HG03066 (cell line): Measurements from ENCODE around the gene UBL4B.

Experiments
- ATAC-seq: cut with Tn5 transposase; IDR thresholded peaks from one replicate; pipeline ENCODE4 v1.9.1; 2021; ENCODE audit warnings: low read depth; ENCODE audit not compliant: unreplicated experiment

Gene UBL4B

DNA sequence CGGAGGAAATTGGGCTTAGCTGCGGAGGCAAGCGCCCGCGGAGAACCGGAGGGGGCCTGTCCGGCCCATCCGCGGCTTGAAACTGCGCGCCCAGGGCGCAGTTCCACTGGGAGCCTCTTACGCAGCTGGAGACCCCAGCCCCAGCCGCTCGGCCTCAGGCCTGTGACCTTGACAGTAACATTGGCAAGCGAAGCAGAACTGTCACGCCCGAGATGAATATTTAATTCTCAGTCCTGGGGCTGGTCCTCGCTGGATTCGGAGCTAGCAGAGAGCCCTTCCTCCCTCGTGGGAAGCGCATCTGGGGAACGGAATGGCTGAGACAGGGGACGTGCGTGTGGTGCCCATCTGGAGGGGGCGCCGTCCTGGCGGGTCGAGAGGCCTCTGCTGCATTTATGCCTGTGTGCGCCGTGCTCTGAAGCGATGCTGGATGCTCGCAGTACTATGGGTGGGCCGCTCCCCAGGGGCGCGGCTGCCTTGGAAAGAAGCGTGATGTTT, 39.0 kb downstream of the UBL4B start:
- no peak for ATAC-seq

DNA sequence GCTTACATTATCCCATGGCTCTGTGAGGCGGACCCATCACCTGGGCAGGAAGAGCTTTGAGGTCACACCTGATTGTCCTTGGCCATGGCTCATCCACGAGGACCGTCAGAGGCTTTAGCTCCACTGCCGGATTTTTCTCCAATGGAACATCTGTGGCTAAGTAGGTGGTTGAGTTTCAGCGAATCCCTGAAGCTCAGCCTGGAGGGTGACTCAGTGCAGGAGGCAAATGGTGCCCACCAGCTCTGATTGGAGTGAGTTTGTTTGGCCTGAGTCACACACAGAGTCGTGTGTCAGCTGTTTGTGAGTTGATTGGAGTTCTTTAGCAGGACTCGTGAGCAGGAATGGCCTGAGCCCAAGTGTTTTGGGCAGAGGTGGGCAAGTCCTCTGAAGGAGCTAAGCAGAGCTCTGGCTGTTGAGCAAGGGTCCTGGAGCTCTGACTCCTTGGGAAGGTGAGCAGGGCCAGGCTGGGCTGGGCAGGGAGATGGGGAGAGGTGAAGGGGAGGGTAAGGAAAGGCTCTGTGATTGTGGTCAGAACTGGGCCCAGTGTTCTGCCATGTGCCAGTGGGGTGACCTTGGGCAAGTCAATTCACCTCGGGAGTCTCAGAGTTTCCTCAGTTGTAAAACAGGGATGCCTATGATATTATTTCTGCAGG, 40.0 kb downstream of the UBL4B start:
- ATAC-seq, result no peak

DNA sequence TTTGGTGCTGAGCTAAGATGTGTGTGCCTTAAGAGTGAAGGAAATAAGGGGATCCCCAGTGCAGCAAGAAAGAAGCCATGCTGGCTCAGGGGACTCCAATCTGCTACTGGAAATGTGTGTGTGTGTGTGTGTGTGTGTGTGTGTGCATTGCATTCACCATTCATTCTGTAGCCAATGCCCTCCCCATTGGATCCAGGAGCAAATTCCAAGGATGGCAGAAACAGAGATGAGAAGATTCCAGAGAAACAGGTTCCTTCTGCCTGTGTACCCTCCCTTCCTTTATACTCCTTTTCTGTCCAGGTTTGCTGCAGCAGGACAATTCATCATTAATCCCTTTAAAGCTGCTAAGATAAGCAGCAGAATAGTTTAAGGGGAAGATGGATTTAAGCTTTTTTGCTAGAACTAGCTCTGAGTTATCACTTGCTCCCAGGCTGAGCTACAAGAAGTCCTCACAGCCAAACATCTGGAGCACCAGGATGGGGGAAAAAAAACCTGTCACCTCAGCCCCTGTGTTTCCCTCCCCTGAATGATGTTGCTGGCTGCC, 41.2 kb downstream of the UBL4B start:
- no peak for ATAC-seq

DNA sequence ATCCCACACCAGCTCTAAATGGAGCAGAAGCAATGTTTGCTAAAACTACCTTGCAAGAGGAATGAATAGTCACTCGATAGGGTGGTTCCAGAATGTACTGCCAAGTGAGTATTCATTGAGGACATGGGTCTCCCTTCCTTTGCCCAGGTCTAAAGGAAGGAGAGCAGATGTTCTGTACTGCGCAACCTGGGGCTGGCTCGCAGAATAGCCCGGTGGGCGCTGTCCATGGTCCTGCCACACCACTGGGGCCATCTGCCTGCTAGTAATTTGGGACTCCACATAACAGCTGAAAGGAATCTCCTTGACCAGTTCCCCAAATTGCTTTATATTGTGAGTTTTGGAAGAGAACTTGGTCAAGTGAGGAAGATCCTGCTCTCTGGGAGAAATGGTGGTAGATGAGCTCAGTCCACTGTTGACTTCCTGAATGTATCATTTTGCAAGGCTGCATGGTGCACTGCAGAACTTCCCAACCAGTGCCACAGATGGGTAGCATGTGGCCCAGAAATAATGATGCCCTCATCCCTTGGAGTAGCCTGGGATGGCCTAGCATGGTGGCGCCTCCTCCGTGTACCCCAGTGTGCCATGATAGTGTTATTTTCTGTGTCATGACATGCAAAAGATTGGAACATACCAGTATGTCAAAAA, 43.8 kb downstream of the UBL4B start:
- ATAC-seq, result no peak

DNA sequence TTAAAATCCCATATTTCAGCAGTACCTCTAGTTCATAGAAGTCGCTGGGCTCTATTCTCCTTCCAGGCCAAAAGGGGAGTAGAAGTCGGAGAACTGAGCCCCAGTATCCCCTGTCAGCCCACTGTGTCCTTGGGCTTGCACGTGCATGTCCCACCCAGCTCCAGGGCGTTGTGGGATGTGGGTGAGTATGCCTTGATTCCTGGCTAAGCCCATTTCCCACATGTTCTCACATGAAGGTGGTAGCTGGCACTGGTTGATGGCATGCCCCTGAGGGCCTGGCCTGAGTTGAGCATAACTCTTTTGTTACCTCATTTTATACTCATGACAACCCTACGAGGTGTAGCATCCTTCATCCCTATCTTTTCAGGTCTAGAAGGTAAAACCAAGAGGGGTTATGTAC, 46.0 kb downstream of the UBL4B start:
- ATAC-seq, result no peak

DNA sequence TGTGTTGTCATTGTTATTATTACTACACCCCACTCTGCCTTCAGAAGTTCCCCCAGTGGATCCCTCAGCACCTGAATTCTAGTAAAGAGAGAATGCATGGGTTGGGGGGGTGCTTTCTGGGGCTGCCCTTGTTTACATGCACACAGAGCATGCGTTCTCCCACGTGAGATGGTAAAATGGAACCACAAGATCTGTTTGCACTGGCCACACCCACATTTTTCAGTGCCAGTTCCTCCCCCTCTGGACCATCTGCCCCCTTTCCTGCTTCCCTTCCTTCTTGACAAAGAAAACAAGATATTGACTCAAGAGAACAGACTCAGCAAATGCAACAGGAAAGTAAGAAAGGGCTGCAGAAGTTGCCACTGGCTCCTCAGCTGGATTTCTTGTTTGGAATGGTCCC, 46.9 kb downstream of the UBL4B start:
- no peak for ATAC-seq

DNA sequence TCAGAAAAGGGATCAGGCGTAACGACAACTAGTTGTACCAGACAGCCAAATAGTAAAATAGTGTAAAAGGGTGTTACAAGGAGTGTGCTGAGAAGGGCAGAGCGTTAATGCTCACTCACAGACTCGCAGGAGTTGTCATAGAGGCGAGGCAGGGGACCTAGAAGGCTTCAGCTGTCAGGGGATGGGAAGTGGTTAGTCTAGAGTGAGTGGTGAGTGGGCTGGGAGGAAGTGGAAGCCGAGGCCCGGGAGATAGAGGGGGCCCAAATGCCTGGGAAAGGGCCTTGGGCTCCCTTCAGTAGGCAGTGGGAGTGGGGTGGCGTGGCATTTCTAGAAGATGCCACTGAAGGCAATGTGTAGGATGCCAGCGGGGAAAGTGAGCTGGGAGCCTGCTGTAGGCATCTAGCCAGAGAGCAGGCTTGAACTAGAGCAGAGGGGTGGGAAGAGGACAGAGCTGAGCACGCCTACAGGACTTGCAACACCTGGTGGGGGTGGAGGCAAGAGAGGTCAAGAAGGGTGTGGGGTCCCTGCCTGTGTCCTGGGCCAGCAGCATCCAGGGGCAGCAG, 48.4 kb downstream of the UBL4B start:
- no peak for ATAC-seq

DNA sequence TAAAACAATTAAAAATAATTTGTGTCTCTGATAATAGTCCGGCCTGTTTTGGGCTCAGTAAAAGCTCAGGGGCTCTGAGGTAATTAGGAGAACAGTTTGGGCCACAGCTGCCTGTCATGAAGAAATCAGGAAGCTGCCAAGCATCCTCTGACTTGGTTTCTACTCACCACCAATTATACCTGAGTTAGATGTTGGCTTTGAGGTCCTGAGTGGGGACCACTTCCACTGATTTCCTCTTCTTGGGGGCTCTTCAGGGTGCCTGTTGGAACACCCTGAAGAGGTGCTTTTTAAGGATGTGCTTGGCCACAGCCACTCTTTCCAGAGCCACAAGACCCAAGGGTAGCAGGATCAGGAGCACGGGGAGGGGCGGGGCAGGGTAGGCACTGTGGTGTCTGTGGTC, 48.9 kb downstream of the UBL4B start:
- no peak for ATAC-seq

DNA sequence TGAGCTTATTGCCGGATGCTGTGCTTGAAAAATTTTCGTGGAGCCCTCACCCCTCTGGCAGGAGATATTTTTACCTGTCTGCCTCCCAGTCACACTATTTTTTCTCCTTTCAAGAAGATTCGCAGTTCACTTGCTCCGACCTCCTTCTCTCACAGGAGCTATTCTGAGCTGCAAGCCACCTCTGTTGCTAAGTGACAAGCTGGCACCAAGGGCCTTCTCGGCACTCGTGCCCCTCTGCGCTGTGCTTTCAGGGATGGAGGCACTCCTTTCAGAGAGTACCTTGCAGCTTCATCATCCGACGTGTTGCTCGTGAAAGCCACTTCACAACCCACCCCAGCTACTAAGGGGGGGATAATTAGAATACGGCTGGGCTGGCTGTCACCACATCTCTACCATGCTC, 49.6 kb downstream of the UBL4B start:
- no peak for ATAC-seq
